ENCODE measurements around the gene EVX2. TPM values are rescaled to one million over a fixed set of nuclear protein-coding genes. Genes with fewer than 3 reads are reported as not detected.

The EVX2 gene
- polyA plus RNA-seq, 5 donors, result 0.03 TPM; not detected in 4

DNA sequence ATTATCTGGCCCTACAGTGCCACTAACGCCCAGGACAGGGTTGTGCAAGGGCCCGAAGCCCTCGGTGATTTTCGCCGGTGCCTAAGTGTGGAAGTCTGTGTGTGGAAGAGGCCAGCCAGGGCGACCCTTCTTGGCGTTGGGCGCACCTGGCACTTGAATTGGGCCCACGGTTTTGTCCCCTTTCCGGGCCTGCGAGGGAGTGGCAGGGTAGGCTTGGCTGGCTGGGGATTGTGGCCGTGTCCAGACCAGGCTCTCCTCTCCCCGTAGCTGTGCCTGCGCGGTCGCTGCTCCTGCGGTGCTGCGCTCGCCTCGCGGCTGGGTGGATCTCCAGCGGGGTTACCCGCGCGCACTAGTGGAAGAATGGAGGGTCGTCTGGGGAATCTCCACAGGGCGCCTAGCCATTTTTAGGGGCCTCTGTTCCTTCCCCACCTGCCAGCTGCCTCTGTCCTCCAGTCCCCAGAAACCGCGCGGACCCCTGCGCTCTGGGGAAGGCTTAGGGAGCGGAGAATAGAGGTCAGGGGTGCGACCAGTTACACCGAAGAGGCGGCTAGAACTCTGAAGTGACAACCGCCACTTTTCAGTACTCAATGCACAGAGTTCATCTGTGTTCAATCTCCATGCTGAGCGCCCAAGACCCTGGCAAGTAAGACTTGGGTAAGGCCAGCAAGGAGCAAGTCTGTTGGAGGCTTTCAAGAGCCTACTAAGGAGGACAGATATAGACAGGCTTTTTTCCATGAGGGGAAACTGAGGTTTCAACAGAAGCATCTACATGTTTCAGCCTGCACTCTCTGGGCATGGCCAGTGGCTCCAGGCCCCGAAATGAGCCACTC, 16.0 kb downstream of the EVX2 start:
- no peak for DNase-seq

DNA sequence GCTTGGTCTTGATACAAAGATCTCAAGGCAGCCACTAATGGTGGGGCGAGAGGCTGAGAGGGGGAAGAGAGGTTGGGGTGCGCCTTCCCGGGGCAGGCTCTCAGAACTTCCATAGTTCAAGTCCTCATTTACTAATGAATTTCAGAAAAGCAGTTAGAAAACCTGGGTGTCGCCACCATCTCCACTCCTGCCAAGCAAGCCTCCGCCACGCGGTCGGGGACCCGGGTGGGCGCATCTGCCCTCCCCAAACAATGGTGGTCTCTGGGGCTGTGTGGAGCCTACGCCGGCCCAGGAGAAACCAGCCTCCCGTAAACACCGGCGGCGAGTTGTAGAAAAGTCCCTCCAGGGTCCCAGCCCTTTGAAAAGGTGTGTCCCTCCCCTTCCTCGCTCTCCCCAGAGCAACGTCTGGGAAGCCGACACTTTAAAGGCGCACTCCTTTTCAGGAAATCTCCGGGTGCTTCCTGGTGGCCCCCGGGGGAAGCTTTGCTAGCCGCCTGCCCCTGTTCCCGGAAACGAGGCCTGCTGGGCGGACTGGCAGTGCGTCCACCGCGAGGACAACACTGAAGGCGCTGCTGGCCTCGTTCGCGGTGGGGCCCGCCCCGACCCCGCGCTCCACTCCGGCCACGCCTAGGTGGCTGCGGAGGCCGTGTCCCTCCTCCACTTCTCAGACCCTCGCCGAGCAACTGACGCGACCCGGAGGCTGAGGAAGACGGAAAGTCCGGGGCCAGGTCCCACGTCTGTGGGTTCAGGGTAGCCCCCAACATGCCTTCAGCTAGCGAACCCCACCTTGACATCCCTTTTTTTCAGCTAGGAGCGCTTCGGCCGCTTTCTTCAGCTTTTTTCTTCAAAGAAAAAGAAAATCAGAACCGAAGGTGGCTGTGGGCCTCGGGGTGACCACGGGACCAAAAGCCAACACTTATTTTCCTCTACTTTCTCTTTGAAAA, 16.8 kb downstream of the EVX2 start:
- no peak for DNase-seq

GRCh38 chr2:176063958-176064357, 19.8 kb downstream of the EVX2 start:
- DNase-seq, result no peak

DNA sequence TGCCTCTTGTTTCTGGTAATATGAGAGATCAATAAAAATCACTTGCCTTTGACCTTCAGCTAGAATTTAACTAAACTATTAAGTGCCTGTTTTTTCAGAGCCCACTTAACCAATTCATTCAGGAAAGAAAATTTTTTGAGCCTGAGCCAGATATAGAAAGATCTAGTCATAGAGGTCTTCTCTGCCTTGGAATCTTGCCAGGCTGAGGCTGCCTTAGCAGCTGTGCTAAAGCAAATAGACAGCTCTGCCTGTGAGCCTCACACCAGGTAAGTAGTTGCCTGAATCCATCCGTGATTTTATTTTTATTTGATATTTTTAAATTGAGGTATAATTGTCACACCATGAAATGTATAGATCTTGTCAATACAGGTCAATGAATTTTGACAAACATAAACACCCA, 27.4 kb downstream of the EVX2 start:
- no peak for DNase-seq

DNA sequence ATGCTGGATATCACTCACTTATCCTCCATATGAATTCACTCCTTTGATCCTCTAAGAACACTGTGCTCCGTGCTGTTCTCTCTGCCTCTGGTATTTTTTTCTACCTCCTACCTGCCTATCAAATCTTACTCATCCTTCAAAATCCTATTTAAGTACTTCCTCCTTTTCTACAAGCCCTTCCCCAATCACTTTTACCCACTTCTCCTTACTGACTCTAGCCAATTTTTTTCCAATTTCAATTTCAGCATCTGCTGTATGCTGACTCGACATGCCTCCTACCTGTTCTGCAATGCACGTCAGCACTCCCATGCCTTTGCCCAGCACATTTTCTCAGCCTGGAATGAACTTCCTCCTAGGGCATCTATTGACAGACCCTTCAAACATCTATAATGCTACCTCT, 44.4 kb downstream of the EVX2 start:
- DNase-seq, result no peak

- DNase-seq, result no peak
These were observed 45.1 kb downstream of the EVX2 start for GRCh38 chr2:176038694-176039093.

- DNase-seq, result no peak
These were observed 48.6 kb downstream of the EVX2 start for GRCh38 chr2:176035013-176035691.

GRCh38 chr2:176027806-176028205, 56.0 kb downstream of the EVX2 start:
- DNase-seq, result no peak

Other genes with a start within 250 kb of the EVX2 start
- gene LNPK, start 81.7 kb downstream of the EVX2 start, polyA plus RNA-seq (ENCODE audit: insufficient read depth in 1 of 5, insufficient read length in 5 of 5, low replicate concordance in 1 of 5), result 10 to 100 TPM; 26.3 to 49.9 (median 45.9) TPM
- not detected for gene HOXD13, start 8.8 kb upstream of the EVX2 start, polyA plus RNA-seq (ENCODE audit: insufficient read depth in 1 of 5, insufficient read length in 5 of 5, low replicate concordance in 1 of 5)
- gene HOXD12, start 15.8 kb upstream of the EVX2 start, polyA plus RNA-seq (ENCODE audit: insufficient read depth in 1 of 5, insufficient read length in 5 of 5, low replicate concordance in 1 of 5), result not detected
- gene HOXD11, start 23.3 kb upstream of the EVX2 start, polyA plus RNA-seq (ENCODE audit: insufficient read depth in 1 of 5, insufficient read length in 5 of 5, low replicate concordance in 1 of 5), result under 1 TPM in 1 of 5 donors, not detected in 4; 0.28 TPM
- under 1 TPM in 4 of 5 donors, not detected in 1; 0.06 to 0.75 (median 0.14) TPM for gene HOXD10, start 32.8 kb upstream of the EVX2 start, polyA plus RNA-seq (ENCODE audit: insufficient read depth in 1 of 5, insufficient read length in 5 of 5, low replicate concordance in 1 of 5)
- 1 to 10 TPM in 2 of 5 donors, under 1 TPM in 3; 0.44 to 1.2 (median 0.88) TPM for gene HOXD9, start 38.8 kb upstream of the EVX2 start, polyA plus RNA-seq (ENCODE audit: insufficient read depth in 1 of 5, insufficient read length in 5 of 5, low replicate concordance in 1 of 5)
- 1 to 10 TPM; 1.1 to 1.6 (median 1.5) TPM for gene HOXD8, start 45.7 kb upstream of the EVX2 start, polyA plus RNA-seq (ENCODE audit: insufficient read depth in 1 of 5, insufficient read length in 5 of 5, low replicate concordance in 1 of 5)
- gene HOXD4, start 67.6 kb upstream of the EVX2 start, polyA plus RNA-seq (ENCODE audit: insufficient read depth in 1 of 5, insufficient read length in 5 of 5, low replicate concordance in 1 of 5), result under 1 TPM; 0.35 to 0.99 (median 0.52) TPM
- gene HOXD3, start 73.3 kb upstream of the EVX2 start, polyA plus RNA-seq (ENCODE audit: insufficient read depth in 1 of 5, insufficient read length in 5 of 5, low replicate concordance in 1 of 5), result under 1 TPM; 0.15 to 0.49 (median 0.22) TPM
- 1 to 10 TPM; 1.3 to 3.5 (median 1.7) TPM for gene HOXD1, start 104.7 kb upstream of the EVX2 start, polyA plus RNA-seq (ENCODE audit: insufficient read depth in 1 of 5, insufficient read length in 5 of 5, low replicate concordance in 1 of 5)
- 10 to 100 TPM; 49.5 to 76.4 (median 54.5) TPM for gene MTX2, start 185.5 kb upstream of the EVX2 start, polyA plus RNA-seq (ENCODE audit: insufficient read depth in 1 of 5, insufficient read length in 5 of 5, low replicate concordance in 1 of 5)